Neuronal stem cell (in vitro differentiated cells): ENCODE data around the gene TYW1.
"Not testable (repeated sequence)": the region's sequence is repeated elsewhere in the genome, so short reads cannot be mapped to it uniquely, and the experiment has no call there.

Source experiments
- DNase-seq: peaks from one replicate; pipeline ENCODE4 v3.0.0-alpha.2; 2013; ENCODE audit warnings: low spot score
- H2AFZ ChIP-seq: one replicate; pipeline ENCODE4 v1.6.1; 2013; ENCODE audit warnings: mild to moderate bottlenecking, low read length, inconsistent platforms
- H2AK5ac ChIP-seq: 2 replicates; pipeline ENCODE4 v1.6.1; 2013; ENCODE audit warnings: low read depth, mild to moderate bottlenecking, inconsistent platforms, low read length, moderate library complexity, mixed read lengths
- H2BK120ac ChIP-seq: 2 replicates; pipeline ENCODE4 v1.6.1; 2013; ENCODE audit warnings: low read depth, mild to moderate bottlenecking, inconsistent platforms, low read length, moderate library complexity, mixed read lengths
- H2BK12ac ChIP-seq: one replicate; pipeline ENCODE4 v1.6.1; 2013; ENCODE audit warnings: low read length, inconsistent platforms
- H2BK15ac ChIP-seq: 2 replicates; pipeline ENCODE4 v1.6.1; 2013; ENCODE audit warnings: mild to moderate bottlenecking, low read length, inconsistent platforms, mixed read lengths
- H2BK5ac ChIP-seq: one replicate; pipeline ENCODE4 v1.6.1; 2013; ENCODE audit warnings: inconsistent platforms, mild to moderate bottlenecking, low read length, moderate library complexity
- H3K14ac ChIP-seq: one replicate; pipeline ENCODE4 v1.6.1; 2013; ENCODE audit warnings: low read length, inconsistent platforms
- H3K18ac ChIP-seq: 2 replicates; pipeline ENCODE4 v1.6.1; 2013; ENCODE audit warnings: low read length, inconsistent platforms
- H3K23ac ChIP-seq: 2 replicates; pipeline ENCODE4 v1.6.1; 2013; ENCODE audit warnings: low read depth, mild to moderate bottlenecking, mixed read lengths, low read length, inconsistent platforms; ENCODE audit not compliant: poor library complexity
- H3K27ac ChIP-seq: replicated peaks from 3 replicates; pipeline ENCODE4 v1.5.1; 2013; ENCODE audit warnings: low read length, inconsistent platforms
- H3K27me3 ChIP-seq, 3 experiments: 2 replicates each; pipeline ENCODE4 v1.6.1; 2013; ENCODE audit warnings: low read length in 3 of 3, mild to moderate bottlenecking in 2 of 3, inconsistent platforms in 1 of 3, low read depth in 1 of 3, mixed read lengths in 1 of 3, moderate library complexity in 1 of 3; ENCODE audit not compliant: control insufficient read depth in 3 of 3, insufficient read depth in 3 of 3
- H3K36me3 ChIP-seq, 2 donors: replicated peaks in 1 of 2; 2 replicates each; pipeline ENCODE4 v1.6.1; 2013; ENCODE audit warnings: low read length in 2 of 2; ENCODE audit not compliant: control insufficient read depth in 2 of 2, insufficient read depth in 2 of 2
- H3K4ac ChIP-seq: 2 replicates; pipeline ENCODE4 v1.6.1; 2013; ENCODE audit warnings: inconsistent platforms, mild to moderate bottlenecking, low read length, moderate library complexity
- H3K4me1 ChIP-seq, 2 donors: 1 replicate in 1 of 2; 2 replicates in 1 of 2; pipeline ENCODE4 v1.6.1; 2013; ENCODE audit warnings: low read length in 2 of 2, low read depth in 1 of 2; ENCODE audit not compliant: control insufficient read depth in 2 of 2, insufficient read depth in 1 of 2
- H3K4me2 ChIP-seq: one replicate; pipeline ENCODE4 v1.6.1; 2013; ENCODE audit warnings: mild to moderate bottlenecking, low read length, inconsistent platforms; ENCODE audit not compliant: insufficient read depth, poor library complexity, severe bottlenecking
- H3K4me3 ChIP-seq, 2 donors: 2 replicates each; pipeline ENCODE4 v1.5.1; 2013; ENCODE audit warnings: low read length in 2 of 2, mild to moderate bottlenecking in 2 of 2, inconsistent platforms in 1 of 2, moderate library complexity in 1 of 2
- H3K79me1 ChIP-seq: one replicate; pipeline ENCODE4 v1.6.1; 2013; ENCODE audit warnings: low read depth, mild to moderate bottlenecking, inconsistent platforms, low read length, moderate library complexity
- H3K9ac ChIP-seq: one replicate; pipeline ENCODE4 v1.6.1; 2013; ENCODE audit warnings: mild to moderate bottlenecking, low read depth, low read length, inconsistent platforms; ENCODE audit not compliant: poor library complexity
- H3K9me3 ChIP-seq, 2 donors: replicated peaks in 1 of 2; 2 replicates each; pipeline versions ENCODE3 to v1.6.1; 2013; ENCODE audit warnings: low read length in 2 of 2, mild to moderate bottlenecking in 2 of 2, inconsistent platforms in 1 of 2, low read depth in 1 of 2, mixed read lengths in 1 of 2, moderate library complexity in 1 of 2; ENCODE audit not compliant: control insufficient read depth in 2 of 2, insufficient read depth in 1 of 2
- H4K8ac ChIP-seq: one replicate; pipeline ENCODE4 v1.6.1; 2013; ENCODE audit warnings: low read depth, mild to moderate bottlenecking, inconsistent platforms, low read length, moderate library complexity
- H4K91ac ChIP-seq: one replicate; pipeline ENCODE4 v1.6.1; 2013; ENCODE audit warnings: low read length, low read depth, mild to moderate bottlenecking, inconsistent platforms; ENCODE audit not compliant: poor library complexity
- WGBS, 2 donors: extraction: QIAGEN DNeasy Blood & Tissue Kit; methylation state at CpG; one replicate each; pipeline ENCODE4 v1.1.7; 2013; ENCODE audit warnings: missing lambda C conversion rate in 2 of 2, mixed read lengths in 1 of 2; ENCODE audit not compliant: insufficient read length in 2 of 2, insufficient replicate concordance in 1 of 2; ENCODE audit errors: extremely low coverage in 2 of 2; 5-methylcytosine and 5-hydroxymethylcytosine counted together

Gene TYW1

DNA sequence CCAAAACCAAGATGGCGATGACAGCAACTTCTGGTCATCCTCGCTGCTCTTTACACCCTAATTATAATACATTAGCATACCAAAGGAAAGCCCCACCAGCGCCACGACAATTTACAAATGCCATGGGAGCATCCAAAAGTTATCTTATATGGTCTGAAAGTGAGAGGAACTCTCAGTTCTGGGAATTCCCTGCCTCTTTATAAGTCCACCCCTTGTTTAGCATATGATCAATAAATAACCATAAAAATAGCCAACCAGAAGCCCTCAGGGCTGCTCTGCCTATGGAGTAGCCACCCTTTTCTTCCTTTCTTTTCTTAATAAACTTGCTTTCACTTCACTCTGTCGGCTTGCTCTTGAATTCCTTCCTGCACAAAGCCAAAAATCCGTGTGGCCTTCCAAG lies 262.7 kb downstream of the TYW1 start:
- H4K8ac ChIP-seq, H2BK12ac ChIP-seq, H3K4me3 ChIP-seq, H3K14ac ChIP-seq, H3K36me3 ChIP-seq, H3K18ac ChIP-seq, H2AK5ac ChIP-seq, H3K27ac ChIP-seq, H2BK5ac ChIP-seq, H3K9me3 ChIP-seq, H4K91ac ChIP-seq, H2BK120ac ChIP-seq, H3K79me1 ChIP-seq, H3K4me1 ChIP-seq, H3K9ac ChIP-seq, H2AFZ ChIP-seq, H2BK15ac ChIP-seq, DNase-seq, H3K4ac ChIP-seq, H3K23ac ChIP-seq, H3K4me2 ChIP-seq, H3K27me3 ChIP-seq: not testable (repeated sequence)
- WGBS, 2 donors: no CpG with 5 or more reads among the region's 6 CpGs

- not testable (repeated sequence) for H3K4me3 ChIP-seq, H2BK5ac ChIP-seq, H3K36me3 ChIP-seq, H4K91ac ChIP-seq, H2AK5ac ChIP-seq, H3K27me3 ChIP-seq, DNase-seq, H2BK15ac ChIP-seq, H3K18ac ChIP-seq, H3K14ac ChIP-seq, H4K8ac ChIP-seq, H3K9me3 ChIP-seq, H3K23ac ChIP-seq, H3K27ac ChIP-seq, H3K4me2 ChIP-seq, H2BK12ac ChIP-seq, H2BK120ac ChIP-seq, H3K4ac ChIP-seq, H2AFZ ChIP-seq, H3K4me1 ChIP-seq, H3K79me1 ChIP-seq, H3K9ac ChIP-seq
- no CpG with 5 or more reads among the region's 6 CpGs for WGBS, 2 donors
Measured at GRCh38 chr7:67260166-67260586, 263.5 kb downstream of the TYW1 start.

GRCh38 chr7:67264000-67264399 lies 267.4 kb downstream of the TYW1 start:
- H3K27me3 ChIP-seq, H3K36me3 ChIP-seq, H3K23ac ChIP-seq, H3K4me3 ChIP-seq, H3K9ac ChIP-seq, H2BK12ac ChIP-seq, H3K9me3 ChIP-seq, H3K18ac ChIP-seq, H4K8ac ChIP-seq, H2BK120ac ChIP-seq, H3K27ac ChIP-seq, H3K79me1 ChIP-seq, DNase-seq, H2BK15ac ChIP-seq, H2AFZ ChIP-seq, H3K4me1 ChIP-seq, H3K4ac ChIP-seq, H4K91ac ChIP-seq, H2AK5ac ChIP-seq, H3K4me2 ChIP-seq, H3K14ac ChIP-seq, H2BK5ac ChIP-seq: not testable (repeated sequence)
- no CpG with 5 or more reads among the region's 2 CpGs for WGBS, 2 donors

- not testable (repeated sequence) for H3K36me3 ChIP-seq, H3K27ac ChIP-seq, H4K8ac ChIP-seq, H2BK120ac ChIP-seq, H2AFZ ChIP-seq, H3K27me3 ChIP-seq, H2AK5ac ChIP-seq, H3K4ac ChIP-seq, H3K14ac ChIP-seq, DNase-seq, H4K91ac ChIP-seq, H3K4me2 ChIP-seq, H3K4me3 ChIP-seq, H3K9ac ChIP-seq, H2BK15ac ChIP-seq, H2BK12ac ChIP-seq, H3K9me3 ChIP-seq, H2BK5ac ChIP-seq, H3K18ac ChIP-seq, H3K79me1 ChIP-seq, H3K23ac ChIP-seq, H3K4me1 ChIP-seq
- no CpG with 5 or more reads among the region's 3 CpGs for WGBS, 2 donors
Measured at GRCh38 chr7:67266070-67266469, 269.4 kb downstream of the TYW1 start.
